H1 (cell line): ENCODE data around the gene GABRR2. TPM values are rescaled to one million over a fixed set of nuclear protein-coding genes. Genes with fewer than 3 reads are reported as not detected.

Experiments
- CTCF ChIA-PET: fragments of 300-600 bp; sonication (Branson Sonifier 250); formaldehyde crosslinking; loops from one replicate; lab custom pipeline; 2021; ENCODE audit not compliant: partially characterized antibody; lab: Charles Lee
- POLR2A ChIA-PET: fragments of 300-600 bp; sonication (Branson Sonifier 250); formaldehyde crosslinking; loops from one replicate; lab custom pipeline; 2021; ENCODE audit warnings: inconsistent platforms; ENCODE audit not compliant: partially characterized antibody; lab: Charles Lee
- DNase-seq, 2 experiments: peaks; one replicate each; pipeline versions ENCODE4 v3.0.0 to v3.0.0-alpha.2; 2010 to 2022; ENCODE audit warnings: low spot score in 2 of 2, low read depth in 1 of 2, mixed read lengths in 1 of 2
- FAIRE-seq: peaks from 2 replicates; lab custom pipeline; 2011; peaks lifted over from hg19 to GRCh38; lab: Jason Lieb, UNC
- H2AFZ ChIP-seq: 2 replicates; pipeline ENCODE4 v1.8.1; 2012; ENCODE audit warnings: low read length, inconsistent platforms
- H2AK5ac ChIP-seq: 2 replicates; pipeline ENCODE4 v1.6.1; 2013; ENCODE audit warnings: low read depth, low read length
- H2BK120ac ChIP-seq: replicated peaks from 2 replicates; pipeline ENCODE3; 2013; ENCODE audit warnings: low read depth, low read length, inconsistent platforms
- H2BK12ac ChIP-seq: 2 replicates; pipeline ENCODE4 v1.6.1; 2013; ENCODE audit warnings: low read depth, low read length
- H2BK15ac ChIP-seq: 2 replicates; pipeline ENCODE4 v1.6.1; 2013; ENCODE audit warnings: low read length
- H2BK20ac ChIP-seq: 2 replicates; pipeline ENCODE4 v1.6.1; 2013; ENCODE audit warnings: low read length
- H2BK5ac ChIP-seq: 2 replicates; pipeline ENCODE4 v1.6.1; 2013; ENCODE audit warnings: low read depth, low read length
- H3K14ac ChIP-seq: 2 replicates; pipeline ENCODE4 v1.6.1; 2013; ENCODE audit warnings: inconsistent platforms; ENCODE audit not compliant: insufficient read length
- H3K18ac ChIP-seq: 2 replicates; pipeline ENCODE4 v1.6.1; 2013; ENCODE audit warnings: low read length; ENCODE audit errors: extremely low read depth
- H3K23ac ChIP-seq: 2 replicates; pipeline ENCODE4 v1.6.1; 2013; ENCODE audit warnings: inconsistent platforms; ENCODE audit not compliant: insufficient read length
- H3K23me2 ChIP-seq: 2 replicates; pipeline ENCODE4 v1.6.1; 2013; ENCODE audit warnings: low read depth, low read length
- H3K27ac ChIP-seq: 2 replicates; pipeline ENCODE4 v1.6.1; 2011; ENCODE audit warnings: low read depth, low read length, inconsistent platforms
- H3K27me3 ChIP-seq, 4 experiments: replicated peaks in 1 of 4; 1 replicate in 1 of 4; 2 replicates in 3 of 4; pipeline versions ENCODE4 v1.6.1 to v1.8.1; 2011 to 2013; ENCODE audit warnings: low read length in 3 of 4, mild to moderate bottlenecking in 3 of 4, inconsistent platforms in 2 of 4, mixed read lengths in 2 of 4, moderate library complexity in 1 of 4; ENCODE audit not compliant: control insufficient read depth in 3 of 4, insufficient read depth in 3 of 4; ENCODE audit errors: extremely low read depth in 1 of 4
- H3K36me3 ChIP-seq, 4 experiments: 2 replicates each; pipeline versions ENCODE4 v1.6.1 to v1.8.1; 2011 to 2013; ENCODE audit warnings: mild to moderate bottlenecking in 4 of 4, low read length in 3 of 4, moderate library complexity in 2 of 4, control low read depth in 1 of 4, inconsistent platforms in 1 of 4; ENCODE audit not compliant: insufficient read depth in 4 of 4, control insufficient read depth in 2 of 4
- H3K4ac ChIP-seq: replicated peaks from 2 replicates; pipeline ENCODE3; 2013; ENCODE audit warnings: low read length, low read depth, mixed read lengths, inconsistent platforms; ENCODE audit not compliant: insufficient read length
- H3K4me1 ChIP-seq, 4 experiments: replicated peaks in 1 of 4; 1 replicate in 1 of 4; 2 replicates in 3 of 4; pipeline versions ENCODE4 v1.6.1 to v1.8.1; 2011 to 2013; ENCODE audit warnings: low read length in 3 of 4, inconsistent platforms in 2 of 4, mixed read lengths in 1 of 4; ENCODE audit not compliant: insufficient read depth in 4 of 4, control insufficient read depth in 3 of 4
- H3K4me2 ChIP-seq, 2 experiments: 2 replicates each; pipeline versions ENCODE4 v1.6.1 to v1.8.1; 2011 to 2013; ENCODE audit warnings: low read depth in 2 of 2, low read length in 2 of 2, control low read depth in 1 of 2, inconsistent platforms in 1 of 2, mild to moderate bottlenecking in 1 of 2; ENCODE audit not compliant: insufficient read depth in 1 of 2
- H3K4me3 ChIP-seq, 4 experiments: fragments of 200-600, 300-600 bp in 1 of 4; sonication (generic), shearing (Covaris generic), sonication (Bioruptor Twin) in 1 of 4; 2 replicates each; pipeline versions ENCODE4 v1.5.1 to v1.8.1; 2011 to 2016; ENCODE audit warnings: low read length in 4 of 4, low read depth in 3 of 4, control low read depth in 2 of 4, inconsistent platforms in 2 of 4, mild to moderate bottlenecking in 2 of 4, mixed read lengths in 1 of 4, moderate library complexity in 1 of 4; ENCODE audit not compliant: insufficient read depth in 2 of 4; ENCODE audit errors: extremely low read depth in 1 of 4
- H3K56ac ChIP-seq: replicated peaks from 2 replicates; pipeline ENCODE3; 2013; ENCODE audit warnings: low read depth, mild to moderate bottlenecking, mixed read lengths, low read length, inconsistent platforms; ENCODE audit not compliant: insufficient read length
- H3K79me1 ChIP-seq: 2 replicates; pipeline ENCODE4 v1.6.1; 2013; ENCODE audit warnings: low read depth, low read length, control low read depth
- H3K79me2 ChIP-seq, 2 experiments: 2 replicates each; pipeline versions ENCODE4 v1.6.1 to v1.8.1; 2012 to 2013; ENCODE audit warnings: low read length in 2 of 2, mild to moderate bottlenecking in 2 of 2, inconsistent platforms in 1 of 2; ENCODE audit not compliant: insufficient read depth in 2 of 2, control insufficient read depth in 1 of 2
- H3K9ac ChIP-seq, 4 experiments: replicated peaks in 1 of 4; 1 replicate in 1 of 4; 2 replicates in 3 of 4; pipeline versions ENCODE4 v1.6.1 to v1.8.1; 2011 to 2013; ENCODE audit warnings: low read depth in 3 of 4, low read length in 3 of 4, control low read depth in 2 of 4, mild to moderate bottlenecking in 2 of 4, moderate library complexity in 2 of 4, inconsistent platforms in 1 of 4; ENCODE audit errors: extremely low read depth in 1 of 4
- H3K9me3 ChIP-seq, 2 experiments: 2 replicates each; pipeline versions ENCODE4 v1.6.1 to v1.8.1; 2012 to 2013; ENCODE audit warnings: mild to moderate bottlenecking in 2 of 2, moderate library complexity in 2 of 2, control low read depth in 1 of 2, inconsistent platforms in 1 of 2, low read depth in 1 of 2, low read length in 1 of 2, mixed read lengths in 1 of 2; ENCODE audit not compliant: insufficient read depth in 2 of 2
- H4K20me1 ChIP-seq, 2 experiments: replicated peaks in 1 of 2; 2 replicates each; pipeline versions ENCODE3 to v1.8.1; 2011 to 2013; ENCODE audit warnings: inconsistent platforms in 2 of 2, low read length in 2 of 2, mild to moderate bottlenecking in 1 of 2; ENCODE audit not compliant: insufficient read depth in 2 of 2, control insufficient read depth in 1 of 2
- H4K5ac ChIP-seq: 2 replicates; pipeline ENCODE4 v1.6.1; 2013; ENCODE audit warnings: low read length, low read depth, mixed read lengths, inconsistent platforms; ENCODE audit not compliant: insufficient read length
- H4K8ac ChIP-seq: 2 replicates; pipeline ENCODE4 v1.8.0; 2013; ENCODE audit warnings: mild to moderate bottlenecking, moderate library complexity, low read length, inconsistent platforms; ENCODE audit not compliant: insufficient read depth; ENCODE audit errors: extremely low read depth
- H4K91ac ChIP-seq: replicated peaks from 2 replicates; pipeline ENCODE3; 2013; ENCODE audit warnings: low read length, mixed read lengths, inconsistent platforms; ENCODE audit not compliant: insufficient read length
- CEBPB ChIP-seq: IDR thresholded peaks from 2 replicates; pipeline ENCODE4 v1.6.1; 2012; ENCODE audit warnings: low read depth, low read length
- WGBS, 2 experiments: shearing (Covaris generic) in 1 of 2; methylation state at CpG; one replicate each; pipeline versions ENCODE4 v1.1.6 to v1.1.7; 2013 to 2015; ENCODE audit warnings: low lambda C conversion rate in 2 of 2, mixed read lengths in 2 of 2, inconsistent platforms in 1 of 2, low coverage in 1 of 2, missing lambda C conversion rate in 1 of 2; ENCODE audit not compliant: insufficient replicate concordance in 2 of 2, insufficient coverage in 1 of 2, insufficient read length in 1 of 2; ENCODE audit errors: extremely low coverage in 1 of 2, missing lambda C conversion rate in 1 of 2; 5-methylcytosine and 5-hydroxymethylcytosine counted together
- polyA plus RNA-seq, 7 experiments: library from polyadenylated mRNA; depleted of rRNA in 3 of 7; stranded (reverse) in 5 of 7; unstranded in 2 of 7; fragments of >200 nt in 5 of 7; fragments of 200-250 nt in 2 of 7; gene quantifications; 1 replicate in 5 of 7; 2 replicates in 1 of 7; 4 replicates in 1 of 7; pipeline versions ENCODE4 v1.2.1 to v1.2.3, GENCODE V29; 2011 to 2013; ENCODE audit warnings: missing spikeins in 2 of 7, mixed read lengths in 2 of 7
- total RNA-seq: library from RNA; stranded (reverse); fragmentation: NEBNext Ultra II Directional; extraction: Animal tissue kit (Norgen Biotek cat#: 25700); gene quantifications from 2 replicates; pipeline ENCODE4 v1.2.1, GENCODE V29; 2021

Gene GABRR2
- total and polyA plus RNA-seq, 2 of the 8 experiments (the other 6 are each of a cell fraction or from before 2014, with no cell fraction given), result not detected

GRCh38 chr6:89321131-89321970 lies 6.3 kb upstream of the GABRR2 start:
- no peak overlapping the region for H3K4ac ChIP-seq
- no peak overlapping the region for H3K14ac ChIP-seq
- CTCF ChIA-PET, result interaction anchor here (1.2 to 1.4 kb wide), 3 partner anchors 10 to 160 kb away, joined by 3 to 5 read pairs (median 3); no protein-coding TSS in a partner anchor
- H4K91ac ChIP-seq, result no peak overlapping the region
- no peaks in the 10 kb centered on the region; the same call in 1 of the 2 replicates for H3K23me2 ChIP-seq
- H3K27ac ChIP-seq, result no peak overlapping the region
- no peak overlapping the region for H4K8ac ChIP-seq
- H3K4me3 ChIP-seq, result no peak overlapping the region
- H3K79me2 ChIP-seq, result no peaks in the 10 kb centered on the region
- H2BK20ac ChIP-seq, result no peak overlapping the region
- peaks cover 12% of the 10 kb centered on the region in 2 experiments; a peak in 3 of 4 replicates for H3K9me3 ChIP-seq
- H2BK5ac ChIP-seq, result no peak overlapping the region
- no peaks in the 10 kb centered on the region for H3K27me3 ChIP-seq
- no peak overlapping the region for H3K23ac ChIP-seq
- POLR2A ChIA-PET, result no interaction called here
- H3K18ac ChIP-seq, result no peak overlapping the region
- H2AK5ac ChIP-seq, result no peak overlapping the region
- H3K9ac ChIP-seq, result no peak overlapping the region
- H4K5ac ChIP-seq, result no peak overlapping the region
- WGBS, 2 experiments, result 89% methylated on average over 9 of the region's 9 CpGs; no CpG with 5 or more reads in 1 of the 2 experiments
- H2BK120ac ChIP-seq, result no peak overlapping the region
- FAIRE-seq (peak; percentile 55), DNase-seq (no peak)
- H3K56ac ChIP-seq, result no peak overlapping the region
- no peak overlapping the region for H2BK15ac ChIP-seq
- no peak overlapping the region for H2AFZ ChIP-seq
- H3K4me1 ChIP-seq, result peaks cover 0 to 2% (median 0%) of the 10 kb centered on the region in 4 experiments; a peak in 1 of 7 replicates
- no peaks in the 10 kb centered on the region for H4K20me1 ChIP-seq
- no peaks in the 10 kb centered on the region for H3K79me1 ChIP-seq
- no peak overlapping the region for H2BK12ac ChIP-seq
- no peaks in the 10 kb centered on the region; a peak in 1 of 8 replicates for H3K36me3 ChIP-seq
- H3K4me2 ChIP-seq, result no peak overlapping the region
- no peak for TF ChIP-seq CEBPB
